GM19240 (cell line): ENCODE data around the gene RNF152.

ENCODE experiments used
- DNase-seq: peaks from one replicate; pipeline ENCODE4 v3.0.0; 2011; ENCODE audit warnings: low spot score; ENCODE audit not compliant: insufficient read length

The RNF152 gene, protein sequence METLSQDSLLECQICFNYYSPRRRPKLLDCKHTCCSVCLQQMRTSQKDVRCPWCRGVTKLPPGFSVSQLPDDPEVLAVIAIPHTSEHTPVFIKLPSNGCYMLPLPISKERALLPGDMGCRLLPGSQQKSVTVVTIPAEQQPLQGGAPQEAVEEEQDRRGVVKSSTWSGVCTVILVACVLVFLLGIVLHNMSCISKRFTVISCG

DNA sequence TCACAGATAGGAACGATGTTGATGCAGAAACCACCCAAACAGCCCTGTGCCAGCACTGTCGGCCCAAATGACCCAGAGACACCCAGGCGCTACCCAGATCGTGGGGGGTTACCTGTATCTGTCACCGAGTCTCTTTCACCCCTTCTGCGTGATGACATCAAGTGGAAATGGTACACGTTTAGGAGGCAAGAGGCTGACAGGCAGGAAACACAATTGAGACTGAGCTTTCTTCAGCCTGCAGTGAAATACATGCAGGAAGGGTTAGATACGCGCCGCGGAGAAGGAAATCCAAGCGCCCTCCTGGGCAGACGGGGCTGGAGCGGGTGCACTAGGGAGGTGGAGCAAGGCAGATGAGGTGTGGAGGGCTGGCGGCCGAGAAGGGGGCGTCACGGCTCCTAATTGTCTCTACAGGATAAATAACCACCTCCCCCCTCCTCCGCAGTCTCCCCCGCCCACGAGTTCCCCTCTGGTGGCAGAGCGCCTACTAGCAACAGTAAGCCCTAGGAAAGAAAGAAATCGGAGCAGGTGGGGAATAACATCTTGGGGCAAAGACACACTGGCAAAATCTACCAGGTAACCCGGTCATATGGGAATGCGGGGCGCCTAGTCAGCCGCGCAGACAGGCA lies at the start of gene RNF152:
Gene RNF152 (minus strand): TSS at position 325 of the 626 bp plus-strand sequence. CDS start 76,544 bp downstream, outside the sequence.
- DNase-seq = no peak

DNA sequence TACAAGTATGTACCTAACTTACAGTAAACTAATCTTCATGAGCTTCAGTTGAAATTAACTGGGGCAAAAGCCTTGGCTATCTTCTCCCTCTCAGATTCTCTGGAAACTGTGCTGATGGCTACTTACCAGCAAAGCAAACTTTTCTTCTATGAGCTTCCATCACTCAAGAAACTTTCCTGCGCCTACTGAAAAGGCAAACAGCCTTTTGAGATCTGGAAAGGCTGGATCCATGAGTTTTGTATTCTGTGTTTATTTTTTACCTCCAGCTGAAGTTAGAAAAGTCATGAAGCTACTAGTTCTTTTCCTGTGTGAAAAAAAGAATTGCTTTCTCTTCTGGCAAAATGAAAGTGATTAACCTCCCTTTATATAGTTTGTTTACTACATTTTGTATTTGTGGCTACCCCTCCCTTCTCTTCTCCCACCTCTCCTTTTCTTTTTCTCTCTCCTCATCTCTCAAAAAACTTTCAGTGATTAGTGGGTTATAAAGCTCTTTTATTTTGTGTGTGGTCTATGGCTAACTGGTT lies 49.2 kb upstream of the RNF152 start:
- no peak for DNase-seq

DNA sequence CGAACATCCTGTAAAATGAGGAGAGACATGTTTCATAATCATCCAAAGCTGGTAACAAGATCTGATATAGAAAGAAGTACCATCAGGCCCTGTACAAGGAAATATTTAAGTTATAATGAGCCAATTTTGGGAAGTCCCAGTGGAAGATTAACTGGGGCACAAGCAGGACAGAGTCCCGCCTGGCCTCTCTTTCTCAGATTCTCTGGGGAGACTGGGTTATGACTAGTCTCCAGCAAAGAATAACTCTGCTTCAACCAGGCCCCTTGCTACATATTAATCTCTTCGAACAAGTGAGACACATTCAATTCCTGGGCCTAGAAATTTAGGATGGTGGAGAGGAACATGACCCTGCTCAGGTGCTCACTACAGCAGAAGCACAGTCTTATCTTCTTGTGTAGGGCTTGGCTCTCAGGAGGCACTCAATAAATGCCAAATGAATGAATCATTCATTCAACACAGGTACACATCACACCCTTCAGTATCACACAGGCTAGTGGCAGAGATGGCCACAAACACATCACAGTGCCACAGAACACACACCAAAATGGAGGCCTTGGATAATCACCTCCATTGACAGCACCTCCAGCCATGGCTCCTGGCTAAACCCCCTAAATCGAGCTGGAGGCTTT lies 46.4 kb upstream of the RNF152 start:
- no peak for DNase-seq

DNA sequence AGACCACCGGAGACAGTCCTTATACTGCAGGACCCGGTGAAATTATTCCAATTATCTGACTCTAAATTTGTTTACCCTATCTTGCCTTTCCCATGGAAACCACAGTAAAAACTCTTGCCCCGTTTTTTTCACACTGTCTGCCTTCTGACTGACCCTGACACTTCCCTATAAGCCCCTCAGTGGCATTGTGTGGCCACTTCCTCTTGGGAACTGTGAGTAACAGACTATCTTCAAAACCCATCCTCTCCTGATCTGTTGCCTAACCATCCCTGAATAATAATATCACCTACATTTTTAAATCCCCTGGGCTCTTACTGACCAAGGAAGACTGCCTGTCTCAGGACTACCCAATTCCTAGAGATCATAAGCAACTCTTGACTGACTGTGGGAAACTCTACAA lies 42.6 kb upstream of the RNF152 start:
- DNase-seq = no peak

DNA sequence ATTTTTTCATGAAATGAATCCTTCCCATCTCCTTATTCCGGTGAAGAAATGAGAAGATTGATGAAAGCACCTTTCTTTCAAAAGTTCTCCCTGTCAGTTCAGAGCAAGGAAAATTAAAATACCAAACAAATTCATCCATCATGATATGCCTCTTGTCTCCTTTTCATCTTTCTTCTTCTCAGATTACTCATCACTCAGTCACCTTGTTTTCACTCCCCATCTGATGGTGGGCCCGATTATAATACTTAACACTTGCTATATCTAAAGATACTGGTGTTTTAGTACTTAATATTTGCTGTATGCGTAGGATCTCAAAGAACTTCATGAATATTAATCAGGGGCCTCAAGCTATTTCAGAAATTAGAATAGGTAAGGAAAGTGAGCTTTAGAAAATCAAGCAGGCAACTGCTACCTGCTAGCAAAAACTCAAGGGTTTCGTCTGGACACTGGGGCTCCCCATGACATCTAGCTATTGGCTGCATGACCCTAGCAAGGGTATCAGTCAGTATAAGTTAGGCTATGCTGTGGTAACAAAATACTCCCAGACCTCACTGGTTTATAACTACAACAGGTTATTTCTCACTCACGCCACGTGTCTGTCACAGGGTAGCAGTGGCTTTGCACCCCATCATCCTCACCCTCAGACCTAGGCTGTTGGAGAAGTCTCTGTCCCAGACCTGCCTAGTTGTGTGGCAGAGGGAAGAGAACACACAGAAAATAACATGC lies 39.0 kb upstream of the RNF152 start:
- DNase-seq = no peak

DNA sequence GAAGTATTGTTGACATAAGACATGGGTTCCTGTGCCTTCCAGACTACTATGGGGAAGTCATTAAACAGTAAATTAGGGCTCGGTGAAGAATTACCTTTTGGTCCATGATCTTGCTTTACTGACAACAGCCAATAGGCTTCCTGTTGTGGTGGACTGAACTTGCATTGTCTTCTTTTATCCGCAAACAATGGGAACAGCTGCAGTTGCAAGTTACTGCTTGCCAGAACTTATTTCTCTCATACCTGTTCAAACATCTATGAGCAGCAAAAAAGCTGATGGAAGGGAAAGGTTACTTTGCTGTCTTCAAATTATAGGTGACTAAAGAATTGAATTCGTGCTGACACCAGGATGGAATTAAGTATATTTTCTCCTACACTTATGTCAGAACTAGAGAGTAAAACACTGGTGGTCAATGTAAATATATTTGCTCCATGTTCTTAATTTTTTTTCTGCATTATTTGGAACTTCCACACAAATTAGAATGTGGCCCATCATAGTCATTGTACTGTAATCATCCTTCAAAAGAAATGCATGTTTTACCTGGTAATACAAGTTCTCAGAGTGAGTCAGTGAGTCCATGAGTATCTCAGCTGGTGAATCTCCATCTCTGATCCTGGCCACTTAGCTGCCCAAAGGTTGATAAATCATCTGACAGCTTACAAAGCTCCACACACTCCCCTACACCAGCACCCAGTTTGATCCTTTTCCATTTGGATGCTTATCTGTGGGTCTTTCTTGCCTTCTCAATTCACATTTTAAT lies 37.3 kb upstream of the RNF152 start:
- no peak for DNase-seq

DNA sequence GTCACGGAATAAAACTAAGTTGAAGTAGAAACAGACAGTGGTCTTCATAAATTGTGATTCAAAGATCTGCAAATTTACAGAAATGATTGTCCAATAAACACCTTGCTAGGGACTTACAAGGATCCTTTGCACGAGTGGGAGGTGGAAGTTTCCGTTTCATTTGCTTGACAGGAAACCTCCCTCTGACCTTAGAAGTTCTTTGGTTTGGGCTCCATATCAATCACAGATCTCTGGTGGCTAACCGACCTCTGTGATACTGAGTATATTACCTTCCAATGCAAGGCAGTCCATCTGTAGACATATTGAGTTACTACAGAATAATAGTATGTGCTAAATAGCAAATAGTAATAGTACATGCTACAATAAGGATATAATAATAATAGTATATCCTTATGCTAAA lies 33.7 kb upstream of the RNF152 start:
- no peak for DNase-seq

DNA sequence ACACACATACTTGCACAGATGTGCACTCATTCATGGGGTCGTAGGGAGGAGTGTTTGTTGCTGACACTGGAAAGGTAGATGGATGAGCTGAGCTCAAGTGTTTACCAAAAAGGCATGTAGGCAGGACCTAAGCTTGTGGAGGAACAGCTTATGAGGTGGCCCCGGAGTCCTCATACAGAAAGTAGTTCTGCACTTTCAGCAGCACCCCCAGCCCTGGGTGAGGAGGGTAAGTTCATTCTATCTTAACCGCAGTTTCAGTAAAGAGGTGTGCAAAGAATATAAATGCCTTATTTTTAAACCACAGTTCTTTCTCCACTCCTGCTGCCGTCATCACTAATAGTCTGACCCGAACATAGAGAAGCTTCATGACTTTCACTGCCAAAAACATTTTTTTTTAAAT lies 31.7 kb upstream of the RNF152 start:
- DNase-seq = no peak

DNA sequence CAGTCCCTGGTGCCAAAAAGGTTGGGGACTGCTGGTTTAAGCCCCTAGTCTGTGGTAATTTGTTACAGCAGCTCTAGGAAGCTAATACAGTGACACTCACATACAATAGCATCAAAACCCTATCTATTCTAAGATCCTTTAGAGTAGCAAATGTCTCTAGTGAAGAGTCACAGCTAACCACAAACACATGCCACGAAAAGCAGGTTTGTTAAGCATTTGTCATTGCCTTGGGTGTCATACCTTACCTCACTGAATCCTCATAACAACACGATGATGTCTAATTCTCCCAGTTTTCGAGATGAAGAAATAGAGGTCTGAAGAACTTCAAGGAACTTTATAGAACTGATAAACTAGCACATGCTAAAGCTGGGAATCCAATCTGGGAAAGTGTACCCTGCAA lies 29.6 kb upstream of the RNF152 start:
- no peak for DNase-seq

DNA sequence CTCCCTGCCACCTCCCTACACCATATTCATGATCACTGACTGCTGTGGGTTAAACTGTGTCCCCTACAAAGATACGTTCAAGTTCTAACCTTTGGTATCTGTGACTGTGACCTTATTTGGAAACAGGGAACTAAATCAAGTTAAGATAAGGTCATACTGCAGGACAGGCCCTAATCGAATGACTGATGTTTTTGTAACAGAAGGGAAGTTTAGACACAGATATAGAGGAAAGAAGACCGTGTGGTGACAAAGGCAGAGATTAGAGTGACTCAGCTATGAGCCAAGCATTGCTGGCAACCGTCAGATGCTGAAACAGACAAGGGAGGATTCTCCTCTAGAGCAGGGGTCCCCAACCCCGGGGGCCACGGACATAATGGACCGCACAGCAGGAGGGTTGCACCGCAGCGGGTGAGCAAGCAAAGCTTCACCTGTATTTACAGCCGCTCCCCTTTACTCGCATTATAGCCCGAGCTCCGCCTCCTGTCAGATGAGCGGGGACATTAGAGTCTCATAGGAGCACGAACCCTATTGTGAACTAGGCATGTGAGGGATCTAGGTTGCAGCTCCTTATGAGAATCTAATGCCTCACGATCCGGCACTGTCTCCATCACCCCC lies 28.9 kb upstream of the RNF152 start:
- no peak for DNase-seq

DNA sequence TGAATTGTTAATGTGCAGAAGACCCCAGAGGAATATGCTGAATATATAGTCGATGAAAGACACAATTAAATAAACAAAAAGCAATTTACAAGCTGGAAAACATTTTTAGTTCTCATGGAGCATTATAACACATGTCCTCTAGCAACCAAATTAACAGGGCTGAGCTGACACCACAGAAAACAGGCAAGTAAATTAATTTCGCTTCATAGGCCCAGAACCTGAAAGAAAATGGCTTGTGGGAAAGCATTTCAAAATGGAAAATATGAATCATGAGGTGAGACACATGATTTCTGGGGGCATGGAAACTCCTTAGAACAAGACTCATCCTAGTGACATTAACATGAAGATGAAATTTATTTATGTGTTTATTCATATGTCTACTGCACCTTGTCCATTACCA lies 25.0 kb upstream of the RNF152 start:
- no peak for DNase-seq

DNA sequence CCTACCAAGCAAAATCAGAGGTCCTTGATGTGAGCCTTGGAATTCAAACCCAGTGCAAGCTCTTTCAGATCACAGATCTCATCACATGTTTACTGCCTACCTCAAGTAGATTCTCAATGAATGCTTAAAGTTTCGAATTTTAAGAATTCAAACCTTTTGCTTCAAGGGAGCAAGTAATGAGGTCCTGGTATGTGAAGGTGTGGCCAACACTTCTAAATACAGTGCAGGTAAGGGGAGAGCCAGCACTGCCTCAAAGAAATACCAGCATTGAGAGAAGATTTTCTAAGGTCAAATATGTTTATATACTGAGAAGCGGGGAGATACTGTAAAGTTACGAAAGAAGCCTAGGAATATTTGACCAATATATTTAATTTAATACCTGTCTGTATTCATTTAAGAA lies 19.7 kb upstream of the RNF152 start:
- DNase-seq = no peak

DNA sequence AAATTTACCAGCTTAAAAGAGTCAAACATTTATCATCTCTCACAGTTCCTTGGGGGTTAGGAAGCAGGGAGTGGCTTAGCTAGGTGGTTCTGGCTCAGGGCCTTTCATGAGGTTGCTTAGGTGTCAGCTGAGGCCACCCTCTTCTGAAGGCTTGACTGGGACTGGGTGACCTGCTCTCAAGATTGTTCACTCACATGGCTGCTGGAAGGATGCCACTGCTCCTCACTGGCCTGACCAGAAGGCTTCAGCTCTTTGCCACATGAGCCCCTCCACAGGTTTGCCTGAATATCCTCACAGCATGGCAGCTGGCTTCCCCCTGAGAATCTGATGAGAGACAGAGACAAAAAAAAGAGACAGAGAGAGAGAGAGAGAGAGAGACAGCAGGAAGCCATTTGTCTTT lies 17.3 kb upstream of the RNF152 start:
- no peak for DNase-seq

DNA sequence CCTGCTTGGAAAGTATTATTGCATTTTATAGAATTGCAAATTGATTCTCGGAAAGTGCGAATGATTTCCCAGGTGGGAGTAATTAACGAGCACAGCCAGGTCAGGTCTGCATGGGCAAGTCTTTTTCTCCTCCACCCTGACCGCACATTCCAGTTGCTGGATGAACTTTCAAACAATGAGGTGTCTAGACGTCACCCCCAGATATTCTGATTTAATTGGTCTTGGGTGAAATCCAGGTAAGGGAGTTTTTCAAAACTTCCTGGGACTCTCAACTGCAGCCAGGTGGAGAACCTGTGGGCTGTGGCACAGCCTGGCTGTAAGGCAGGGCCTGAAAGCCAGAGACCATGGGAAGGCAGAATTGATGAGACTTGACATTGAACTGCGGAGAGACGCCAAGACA lies 15.9 kb upstream of the RNF152 start:
- DNase-seq = no peak

DNA sequence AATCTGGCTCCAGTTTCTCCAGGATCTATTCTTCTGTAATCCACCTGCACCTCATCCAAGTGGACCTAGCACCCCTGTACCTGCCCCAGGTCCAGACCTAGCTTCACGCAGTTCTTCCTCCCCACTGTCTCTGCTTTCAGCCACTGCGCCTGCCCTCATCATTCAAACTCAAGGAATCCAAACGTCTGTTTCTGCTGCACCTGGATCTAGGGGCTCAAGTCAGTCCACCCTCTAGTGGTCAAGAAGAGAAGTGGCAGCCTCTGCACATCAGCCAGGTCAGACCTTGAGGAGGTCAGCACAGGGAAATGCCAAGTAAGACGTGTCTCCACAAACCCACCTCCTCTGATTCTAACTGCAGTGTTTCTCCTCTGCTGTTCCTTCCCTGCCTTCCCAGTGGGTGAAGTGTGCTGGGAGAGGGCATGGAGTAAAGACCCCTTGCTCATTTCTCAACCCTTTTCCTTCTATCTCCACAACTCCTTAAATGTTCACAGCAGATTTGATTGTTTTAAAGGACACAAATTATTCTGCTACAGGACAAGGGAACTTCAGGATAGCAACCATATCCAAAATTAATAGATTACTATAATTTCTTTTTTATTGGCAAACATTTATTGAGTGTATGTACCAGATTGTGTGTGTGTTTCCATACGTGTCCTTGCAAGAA lies 8.6 kb upstream of the RNF152 start:
- peak; percentile 56 for DNase-seq

DNA sequence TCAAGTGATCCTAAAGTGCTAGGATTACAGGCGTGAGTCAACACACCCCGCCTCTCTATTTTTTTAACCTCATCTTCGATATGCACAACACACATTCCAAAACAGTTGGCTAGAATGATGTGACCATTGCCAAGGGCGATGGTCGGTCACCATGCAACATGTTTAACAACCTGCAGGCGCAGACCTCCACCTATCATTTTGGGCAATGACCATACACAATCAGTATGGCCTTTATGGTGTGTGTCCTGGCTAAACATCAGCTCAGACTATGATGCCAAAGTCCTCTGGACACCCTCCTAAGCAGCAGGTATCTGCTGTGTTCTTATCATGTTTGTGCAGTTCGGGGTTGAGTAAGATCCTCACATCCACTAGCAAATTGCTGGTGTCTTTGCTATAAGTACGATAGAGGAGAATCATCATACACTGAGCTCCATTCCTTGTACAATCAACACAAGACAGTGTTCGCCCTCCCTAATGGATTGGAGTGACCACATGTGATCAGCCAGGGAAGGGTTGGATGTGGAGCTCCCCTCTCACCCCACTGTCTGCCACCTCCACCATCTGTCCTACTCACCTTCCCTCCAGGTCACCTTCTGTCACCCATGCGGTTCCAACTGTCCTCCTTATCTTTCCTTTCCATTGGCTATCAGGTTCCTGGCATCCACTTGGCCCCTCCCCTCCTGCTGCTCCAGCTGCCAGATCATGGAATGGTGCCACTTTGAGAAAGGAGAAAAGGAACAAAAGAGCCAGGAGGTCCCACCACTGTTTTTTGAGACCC lies 7.9 kb upstream of the RNF152 start:
- DNase-seq = no peak

DNA sequence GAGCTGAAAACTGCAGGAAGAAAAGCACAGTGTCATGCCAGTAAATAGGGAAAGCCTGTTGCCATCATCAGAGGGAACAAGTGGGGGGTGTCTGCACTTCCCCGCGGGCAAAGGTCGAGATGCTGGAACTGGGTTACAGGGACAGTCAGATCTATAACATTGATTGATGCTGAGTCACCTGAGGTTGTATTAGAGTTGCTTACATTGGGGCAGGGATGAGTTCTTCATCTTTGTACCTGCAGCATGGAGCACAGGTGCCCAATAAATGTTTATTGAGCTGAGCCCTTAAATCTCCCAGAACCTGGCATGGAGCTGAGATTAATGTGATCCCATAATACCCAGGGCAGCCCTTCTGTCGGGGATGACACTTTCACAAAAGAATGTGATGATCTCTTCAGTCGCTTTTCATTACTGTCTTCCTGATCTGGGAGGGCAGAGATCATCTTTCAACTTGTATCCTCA lies 5.9 kb upstream of the RNF152 start:
- DNase-seq = no peak

DNA sequence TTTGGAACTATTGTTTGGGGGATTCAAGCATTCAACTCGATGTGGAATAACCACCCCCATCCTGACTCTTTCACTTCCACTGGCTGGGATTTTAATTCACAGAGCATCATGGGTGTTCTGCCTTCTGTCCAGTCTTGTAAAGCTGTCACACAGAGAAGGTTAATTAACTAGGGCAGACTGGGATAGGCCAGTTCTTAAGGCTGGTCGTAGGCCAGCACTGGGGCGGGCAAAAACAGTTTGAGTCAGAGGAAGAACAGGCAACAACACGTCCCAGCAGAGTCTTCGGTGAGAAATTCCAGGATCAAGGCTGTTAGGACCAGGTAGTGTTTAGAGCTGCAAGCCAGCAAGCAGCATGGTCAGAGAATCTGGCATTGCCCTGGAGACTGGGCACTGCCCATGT lies 4.0 kb upstream of the RNF152 start:
- DNase-seq = no peak

DNA sequence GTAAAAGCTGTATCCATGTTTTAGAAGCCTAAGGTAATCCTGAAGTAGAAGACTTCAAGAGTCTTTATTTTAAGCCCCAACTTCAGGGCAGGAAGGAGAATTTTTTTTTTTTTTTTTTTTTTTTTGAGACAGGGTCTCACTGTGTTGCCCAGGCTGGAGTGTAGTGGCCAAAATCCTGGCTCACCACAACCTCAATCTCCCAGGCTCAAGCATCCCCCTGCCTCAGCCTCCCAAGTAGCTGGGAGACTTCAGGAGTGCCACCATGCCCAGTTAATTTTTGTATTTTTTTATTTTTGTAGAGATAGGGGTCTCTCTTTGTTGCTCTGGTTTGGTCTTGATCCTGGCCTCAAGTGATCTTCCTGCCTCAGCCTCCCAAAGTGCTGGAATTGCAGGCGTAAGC lies 3.3 kb upstream of the RNF152 start:
- DNase-seq = no peak
